Activated naive CD4-positive, alpha-beta T cell treated with anti-CD3 and anti-CD28 coated beads, Interleukin-2, amount 50 U/mL, for 24 hours (primary cell): ENCODE results near the gene LPAR2.

Experiments
- H3K27ac Mint-ChIP-seq: one replicate; pipeline ENCODE4 v1.8.0; 2021; ENCODE audit warnings: mild to moderate bottlenecking, mixed read lengths
- H3K27me3 Mint-ChIP-seq: one replicate; pipeline ENCODE4 v1.8.0; 2021; ENCODE audit warnings: mixed read lengths
- H3K36me3 Mint-ChIP-seq: one replicate; pipeline ENCODE4 v1.8.0; 2021; ENCODE audit warnings: mixed read lengths
- H3K4me1 Mint-ChIP-seq: one replicate; pipeline ENCODE4 v1.8.0; 2021; ENCODE audit warnings: mixed read lengths
- H3K4me3 Mint-ChIP-seq: one replicate; pipeline ENCODE4 v1.8.0; 2021; ENCODE audit warnings: mild to moderate bottlenecking, mixed read lengths
- H3K9me3 Mint-ChIP-seq: one replicate; pipeline ENCODE4 v1.8.0; 2021; ENCODE audit warnings: mixed read lengths

The LPAR2 gene

GRCh38 chr19:19656451-19657396 is 28.7 kb upstream of the LPAR2 start:
- no peaks in the 10 kb centered on the region for H3K9me3 Mint-ChIP-seq
- H3K4me1 Mint-ChIP-seq, result peaks cover 8% of the 10 kb centered on the region
- no peak overlapping the region for H3K4me3 Mint-ChIP-seq
- H3K27me3 Mint-ChIP-seq, result no peaks in the 10 kb centered on the region
- no peak overlapping the region for H3K27ac Mint-ChIP-seq
- peaks cover 13% of the 10 kb centered on the region for H3K36me3 Mint-ChIP-seq

- Mint-ChIP-seq H3K4me1 (no peaks in the 10 kb centered on the region), H3K36me3 (peaks cover 13% of the 10 kb centered on the region), H3K27ac (no peak overlapping the region), H3K27me3 (no peaks in the 10 kb centered on the region), H3K4me3 (no peak overlapping the region), H3K9me3 (no peaks in the 10 kb centered on the region)
These were observed 27.8 kb upstream of the LPAR2 start for GRCh38 chr19:19655641-19656343.

- no peaks in the 10 kb centered on the region for H3K4me1 Mint-ChIP-seq
- H3K36me3 Mint-ChIP-seq, result peaks cover 15% of the 10 kb centered on the region
- H3K27ac Mint-ChIP-seq, result no peak overlapping the region
- H3K9me3 Mint-ChIP-seq, result no peaks in the 10 kb centered on the region
- no peak overlapping the region for H3K4me3 Mint-ChIP-seq
- H3K27me3 Mint-ChIP-seq, result no peaks in the 10 kb centered on the region
These were observed 27.1 kb upstream of the LPAR2 start for GRCh38 chr19:19655051-19655594.

GRCh38 chr19:19654441-19654840 is 26.4 kb upstream of the LPAR2 start:
- no peaks in the 10 kb centered on the region for H3K27me3 Mint-ChIP-seq
- H3K36me3 Mint-ChIP-seq, result peaks cover 15% of the 10 kb centered on the region
- H3K4me3 Mint-ChIP-seq, result no peak overlapping the region
- H3K27ac Mint-ChIP-seq, result no peak overlapping the region
- no peaks in the 10 kb centered on the region for H3K9me3 Mint-ChIP-seq
- H3K4me1 Mint-ChIP-seq, result no peaks in the 10 kb centered on the region

GRCh38 chr19:19653597-19654147 is 25.7 kb upstream of the LPAR2 start:
- Mint-ChIP-seq H3K9me3 (no peaks in the 10 kb centered on the region), H3K27me3 (no peaks in the 10 kb centered on the region), H3K4me3 (no peak overlapping the region)

GRCh38 chr19:19652482-19653295 is 24.7 kb upstream of the LPAR2 start:
- Mint-ChIP-seq H3K4me3 (no peak overlapping the region), H3K4me1 (no peaks in the 10 kb centered on the region), H3K27ac (no peak overlapping the region), H3K36me3 (peaks cover 16% of the 10 kb centered on the region), H3K27me3 (no peaks in the 10 kb centered on the region), H3K9me3 (no peaks in the 10 kb centered on the region)

More at GRCh38 chr19:19653597-19654147, 25.7 kb upstream of the LPAR2 start:
- Mint-ChIP-seq H3K27ac (peak overlapping the region; percentile 30), H3K36me3 (peaks cover 18% of the 10 kb centered on the region), H3K4me1 (no peaks in the 10 kb centered on the region)

GRCh38 chr19:19651076-19651475 is 23.1 kb upstream of the LPAR2 start:
- H3K9me3 Mint-ChIP-seq, result no peaks in the 10 kb centered on the region
- no peak overlapping the region for H3K4me3 Mint-ChIP-seq
- H3K4me1 Mint-ChIP-seq, result no peaks in the 10 kb centered on the region
- peaks cover 15% of the 10 kb centered on the region for H3K36me3 Mint-ChIP-seq
- no peak overlapping the region for H3K27ac Mint-ChIP-seq
- H3K27me3 Mint-ChIP-seq, result no peaks in the 10 kb centered on the region

GRCh38 chr19:19650331-19650730 is 22.3 kb upstream of the LPAR2 start:
- Mint-ChIP-seq H3K4me3 (no peak overlapping the region), H3K27me3 (no peaks in the 10 kb centered on the region), H3K27ac (no peak overlapping the region), H3K36me3 (peaks cover 15% of the 10 kb centered on the region), H3K4me1 (no peaks in the 10 kb centered on the region), H3K9me3 (no peaks in the 10 kb centered on the region)

GRCh38 chr19:19649580-19649995 is 21.6 kb upstream of the LPAR2 start:
- Mint-ChIP-seq H3K27me3 (no peaks in the 10 kb centered on the region), H3K4me3 (no peak overlapping the region), H3K27ac (no peak overlapping the region), H3K4me1 (no peaks in the 10 kb centered on the region), H3K36me3 (peaks cover 15% of the 10 kb centered on the region), H3K9me3 (no peaks in the 10 kb centered on the region)

GRCh38 chr19:19649155-19649554 is 21.1 kb upstream of the LPAR2 start:
- Mint-ChIP-seq H3K27me3 (no peaks in the 10 kb centered on the region), H3K27ac (no peak overlapping the region), H3K4me1 (no peaks in the 10 kb centered on the region), H3K4me3 (no peak overlapping the region), H3K9me3 (no peaks in the 10 kb centered on the region), H3K36me3 (peaks cover 15% of the 10 kb centered on the region)

GRCh38 chr19:19647037-19647835 is 19.2 kb upstream of the LPAR2 start:
- Mint-ChIP-seq H3K9me3 (no peaks in the 10 kb centered on the region), H3K27ac (no peak overlapping the region), H3K36me3 (peaks cover 8% of the 10 kb centered on the region), H3K27me3 (no peaks in the 10 kb centered on the region), H3K4me3 (no peak overlapping the region), H3K4me1 (peaks cover 6% of the 10 kb centered on the region)

GRCh38 chr19:19645233-19645870 is 17.3 kb upstream of the LPAR2 start:
- H3K4me3 Mint-ChIP-seq, result no peak overlapping the region
- peaks cover 12% of the 10 kb centered on the region for H3K4me1 Mint-ChIP-seq
- peaks cover 7% of the 10 kb centered on the region for H3K36me3 Mint-ChIP-seq
- no peaks in the 10 kb centered on the region for H3K9me3 Mint-ChIP-seq
- no peak overlapping the region for H3K27ac Mint-ChIP-seq
- no peaks in the 10 kb centered on the region for H3K27me3 Mint-ChIP-seq

- H3K27me3 Mint-ChIP-seq, result no peaks in the 10 kb centered on the region
- H3K4me3 Mint-ChIP-seq, result peak overlapping the region; percentile 99
- H3K4me1 Mint-ChIP-seq, result peaks cover 17% of the 10 kb centered on the region
- peaks cover 3% of the 10 kb centered on the region for H3K36me3 Mint-ChIP-seq
- H3K9me3 Mint-ChIP-seq, result no peaks in the 10 kb centered on the region
- H3K27ac Mint-ChIP-seq, result peak overlapping the region; percentile 95
These were observed 16.0 kb upstream of the LPAR2 start for GRCh38 chr19:19644054-19644388.
